Thyroid gland (tissue), 4 donors: Measurements from ENCODE around the gene EIF3L. TPM values are rescaled to one million over a fixed set of nuclear protein-coding genes. Genes with fewer than 3 reads are reported as not detected.

Experiments used
- DNase-seq, 2 donors: peaks; one replicate each; pipeline ENCODE4 v3.0.0-alpha.2; 2019
- H3K27ac ChIP-seq, 3 donors: fragments of 200-600 bp; sonication (generic); 1 replicate in 2 of 3; 2 replicates in 1 of 3; pipeline ENCODE4 v1.5.1; 2016 to 2019; ENCODE audit warnings: mild to moderate bottlenecking in 1 of 3, moderate library complexity in 1 of 3
- H3K27me3 ChIP-seq: fragments of 200-600 bp; sonication (generic); one replicate; pipeline ENCODE4 v1.5.1; 2019
- H3K36me3 ChIP-seq, 2 donors: fragments of 200-600 bp; sonication (generic); one replicate each; pipeline ENCODE4 v1.5.1; 2016 to 2019
- H3K4me1 ChIP-seq, 2 donors: fragments of 200-600 bp; sonication (generic); one replicate each; pipeline ENCODE4 v1.5.1; 2017 to 2019
- H3K4me3 ChIP-seq, 3 donors: fragments of 200-600 bp; sonication (generic); replicated peaks in 1 of 3; 1 replicate in 2 of 3; 2 replicates in 1 of 3; pipeline ENCODE4 v1.5.1; 2016; ENCODE audit warnings: mild to moderate bottlenecking in 1 of 3
- H3K9me3 ChIP-seq: fragments of 200-600 bp; sonication (generic); one replicate; pipeline ENCODE4 v1.5.1; 2017
- POLR2A ChIP-seq, 2 donors: fragments of 450-650 bp; IDR thresholded peaks; one replicate each; pipeline ENCODE4 v1.6.1; 2017; ENCODE audit warnings: antibody characterized with exemption in 2 of 2, mild to moderate bottlenecking in 2 of 2, moderate library complexity in 1 of 2
- WGBS, 2 donors: methylation state at CpG; one replicate each; pipeline ENCODE4 v1.1.5; 2017; 5-methylcytosine and 5-hydroxymethylcytosine counted together
- intact Hi-C: fragments of 100-400 bp; cut with DNase I; formaldehyde crosslinking; loops from one replicate; pipeline ENCODE4 v1.15.1; 2023
- total RNA-seq, 4 donors: library from RNA; depleted of rRNA; stranded (reverse); fragments of >200 nt; gene quantifications; one replicate each; pipeline ENCODE4 v1.2.3, GENCODE V29; 2016
- TF ChIP-seq, protein P1 (sequence below), 6 experiments: fragments of 200-600 bp in 3 of 6; fragments of 450-650 bp in 3 of 6; sonication (generic) in 3 of 6; IDR thresholded peaks; one replicate each; pipeline ENCODE4 v1.5.1; 2016 to 2019; ENCODE audit warnings: antibody characterized with exemption in 6 of 6, mild to moderate bottlenecking in 2 of 6, inconsistent platforms in 1 of 6, moderate library complexity in 1 of 6

EIF3L gene
- total RNA-seq, 4 donors from 2014 or later = 423 to 557 (median 455) TPM

DNA sequence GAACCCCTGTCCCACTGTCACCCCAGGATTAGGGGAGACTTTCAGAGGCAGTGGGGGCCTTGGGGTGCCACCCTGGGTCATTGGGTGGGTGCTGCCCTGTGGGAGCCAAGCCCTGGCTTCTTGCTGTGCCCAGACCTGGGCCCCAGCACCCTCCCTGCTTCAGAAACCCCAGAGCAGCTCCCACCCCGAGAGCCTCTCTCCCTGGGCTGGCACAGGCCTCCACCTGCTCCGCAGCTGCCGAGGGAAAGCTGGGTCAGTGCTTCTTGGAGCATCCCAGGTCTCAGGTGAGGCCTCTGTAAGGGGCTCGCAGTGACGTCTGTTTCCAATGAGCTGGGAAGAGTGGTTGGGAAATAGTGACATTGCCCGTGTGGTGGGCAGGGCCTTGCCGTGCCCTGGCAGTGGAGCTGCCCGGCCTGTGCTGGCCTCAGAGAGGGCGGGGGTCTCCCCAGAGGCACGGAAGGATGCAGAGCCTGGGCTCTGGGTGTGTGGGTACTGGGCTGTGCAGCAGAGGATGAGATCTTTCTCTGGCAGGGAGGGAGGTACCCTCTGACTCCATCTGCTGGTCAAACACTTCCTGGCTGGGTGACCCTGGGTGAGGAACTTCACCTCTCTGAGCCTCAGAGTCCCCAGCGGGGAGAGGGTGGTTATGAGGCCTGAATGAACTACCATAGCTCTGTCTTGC, 81.2 kb downstream of the EIF3L start:
- TF ChIP-seq, protein P1, sequence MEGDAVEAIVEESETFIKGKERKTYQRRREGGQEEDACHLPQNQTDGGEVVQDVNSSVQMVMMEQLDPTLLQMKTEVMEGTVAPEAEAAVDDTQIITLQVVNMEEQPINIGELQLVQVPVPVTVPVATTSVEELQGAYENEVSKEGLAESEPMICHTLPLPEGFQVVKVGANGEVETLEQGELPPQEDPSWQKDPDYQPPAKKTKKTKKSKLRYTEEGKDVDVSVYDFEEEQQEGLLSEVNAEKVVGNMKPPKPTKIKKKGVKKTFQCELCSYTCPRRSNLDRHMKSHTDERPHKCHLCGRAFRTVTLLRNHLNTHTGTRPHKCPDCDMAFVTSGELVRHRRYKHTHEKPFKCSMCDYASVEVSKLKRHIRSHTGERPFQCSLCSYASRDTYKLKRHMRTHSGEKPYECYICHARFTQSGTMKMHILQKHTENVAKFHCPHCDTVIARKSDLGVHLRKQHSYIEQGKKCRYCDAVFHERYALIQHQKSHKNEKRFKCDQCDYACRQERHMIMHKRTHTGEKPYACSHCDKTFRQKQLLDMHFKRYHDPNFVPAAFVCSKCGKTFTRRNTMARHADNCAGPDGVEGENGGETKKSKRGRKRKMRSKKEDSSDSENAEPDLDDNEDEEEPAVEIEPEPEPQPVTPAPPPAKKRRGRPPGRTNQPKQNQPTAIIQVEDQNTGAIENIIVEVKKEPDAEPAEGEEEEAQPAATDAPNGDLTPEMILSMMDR (IDR thresholded peaks at IDR 0.05) = peak in 2 of 6 experiments; percentile 18 to 45
- no peak for TF ChIP-seq POLR2A (IDR thresholded peaks at IDR 0.05)
- H3K36me3 ChIP-seq = peaks cover 24 to 33% of the 10 kb centered on the region in 2 donors
- no peak overlapping the region for H3K4me3 ChIP-seq
- peaks cover 17 to 37% of the 10 kb centered on the region in 2 donors for H3K4me1 ChIP-seq
- H3K27me3 ChIP-seq = no peaks in the 10 kb centered on the region
- peak; percentile 16 to 26 for DNase-seq
- H3K27ac ChIP-seq = peak overlapping the region in 1 of 3 donors; percentile 28
- intact Hi-C loops = loop anchor here (10.0 kb wide), 1 partner anchor 116 kb away; no protein-coding TSS in a partner anchor
- WGBS, 2 donors = 54 to 63% methylated on average over 8 to 11 of the region's 11 CpGs
- no peaks in the 10 kb centered on the region for H3K9me3 ChIP-seq

DNA sequence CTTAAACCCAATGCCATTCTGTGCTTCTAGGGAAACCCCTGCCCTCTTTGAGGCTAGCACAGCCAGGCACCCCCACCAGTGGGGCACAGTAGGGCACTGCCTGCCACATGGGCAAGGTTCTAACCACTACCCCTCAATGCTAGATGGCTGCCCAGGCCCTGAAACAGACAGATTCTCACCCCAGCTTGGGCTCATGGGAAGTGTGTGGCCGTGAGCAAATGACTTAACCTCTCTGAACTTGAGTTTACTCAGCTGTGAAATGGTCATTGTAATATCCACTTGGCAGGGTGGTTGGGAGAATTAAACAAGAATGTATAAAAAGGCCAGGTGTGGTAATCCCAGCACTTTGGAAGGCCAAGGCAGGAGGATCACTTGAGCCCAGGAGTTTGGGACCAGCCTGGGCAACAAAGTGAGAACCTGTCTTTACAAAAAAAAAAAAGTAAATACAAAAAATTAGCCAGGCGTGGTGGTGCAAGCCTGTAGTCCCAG, 81.8 kb downstream of the EIF3L start:
- Histone ChIP-seq H3K27me3 (no peaks in the 10 kb centered on the region), H3K36me3 (peaks cover 18 to 27% of the 10 kb centered on the region in 2 donors), H3K4me3 (no peak overlapping the region), H3K9me3 (no peaks in the 10 kb centered on the region), H3K4me1 (peaks cover 17 to 37% of the 10 kb centered on the region in 2 donors), H3K27ac (peak overlapping the region in 1 of 3 donors; percentile 28)
- WGBS, 2 donors = 76 to 87% methylated on average over 2 of the region's 2 CpGs
- no peak for DNase-seq
- intact Hi-C loops = loop anchor here (10.0 kb wide), 1 partner anchor 116 kb away; no protein-coding TSS in a partner anchor
- TF ChIP-seq, protein P1 (IDR thresholded peaks at IDR 0.05) = no peak
- TF ChIP-seq POLR2A (IDR thresholded peaks at IDR 0.05) = no peak

DNA sequence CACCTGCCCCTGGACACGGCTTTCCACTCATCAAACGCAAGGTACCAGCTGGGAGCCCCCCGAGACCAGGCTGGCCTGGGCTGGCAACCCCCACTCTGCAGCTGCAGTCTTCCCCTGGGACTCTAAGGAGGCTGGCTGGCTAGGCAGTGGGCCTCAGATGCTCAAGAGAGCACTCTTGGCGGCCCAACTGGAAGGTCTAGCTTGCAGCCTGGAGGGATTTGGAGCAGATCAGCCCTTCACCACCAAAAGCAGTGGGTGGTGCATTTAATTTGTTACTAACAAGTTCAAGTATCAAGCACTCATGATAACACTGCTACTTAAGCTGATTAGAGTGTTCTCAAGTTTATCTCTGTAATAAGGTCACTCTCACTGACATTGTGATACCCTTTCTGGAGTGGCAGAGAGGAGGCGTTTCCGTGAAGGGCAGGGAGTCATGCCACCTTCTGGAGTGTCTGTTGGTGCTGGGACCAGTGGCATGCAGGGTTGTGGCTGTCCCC, 82.7 kb downstream of the EIF3L start:
- intact Hi-C loops = loop anchor here (10.0 kb wide), 1 partner anchor 117 kb away; no protein-coding TSS in a partner anchor
- no peaks in the 10 kb centered on the region for H3K27me3 ChIP-seq
- peaks cover 17 to 37% of the 10 kb centered on the region in 2 donors for H3K4me1 ChIP-seq
- H3K36me3 ChIP-seq = peaks cover 15 to 21% of the 10 kb centered on the region in 2 donors
- H3K9me3 ChIP-seq = no peaks in the 10 kb centered on the region
- no peak for TF ChIP-seq POLR2A (IDR thresholded peaks at IDR 0.05)
- TF ChIP-seq, protein P1 (IDR thresholded peaks at IDR 0.05) = no peak
- no peak overlapping the region for H3K27ac ChIP-seq
- no peak overlapping the region for H3K4me3 ChIP-seq
- 86 to 92% methylated on average over 6 of the region's 6 CpGs for WGBS, 2 donors
- no peak for DNase-seq

GRCh38 chr22:37932401-37932800, 83.2 kb downstream of the EIF3L start:
- Histone ChIP-seq H3K4me3 (no peak overlapping the region), H3K27me3 (no peaks in the 10 kb centered on the region), H3K36me3 (peaks cover 18 to 19% of the 10 kb centered on the region in 2 donors), H3K27ac (peak overlapping the region in 2 of 3 donors; percentile 10 to 42), H3K4me1 (peaks cover 17 to 37% of the 10 kb centered on the region in 2 donors), H3K9me3 (no peaks in the 10 kb centered on the region)
- DNase-seq = peak in 1 of 2 donors; percentile 10
- TF ChIP-seq, protein P1 (IDR thresholded peaks at IDR 0.05) = no peak
- TF ChIP-seq POLR2A (IDR thresholded peaks at IDR 0.05) = no peak
- intact Hi-C loops = loop anchor here (10.0 kb wide), 1 partner anchor 118 kb away; no protein-coding TSS in a partner anchor
- 92 to 100% methylated on average over 7 to 9 of the region's 10 CpGs for WGBS, 2 donors
